GM13977 (cell line): ENCODE measurements around the gene TXNL1.
A peak's percentile ranks its signal among the peaks of the same experiment; 100 is the strongest.

Experiments
- DNase-seq: peaks from one replicate; pipeline ENCODE4 v3.0.0; 2012; ENCODE audit warnings: low spot score
- in situ Hi-C: fragments of 300-500 bp; cut with MboI; formaldehyde crosslinking; loops from one replicate; pipeline ENCODE4 v1.12.0; 2022; ENCODE audit warnings: low sequenced_read_pairs, low pct_unique_long_range_greater_than_20kb, mixed read lengths, inconsistent platforms; ENCODE audit not compliant: unreplicated experiment
- TF ChIP-seq, protein P1 (sequence below): IDR thresholded peaks from 2 replicates; pipeline ENCODE4 v1.5.1; 2012; ENCODE audit warnings: mild to moderate bottlenecking, control low read depth; ENCODE audit not compliant: insufficient read depth; ENCODE audit errors: extremely low read depth, missing control alignments

The TXNL1 gene

DNA sequence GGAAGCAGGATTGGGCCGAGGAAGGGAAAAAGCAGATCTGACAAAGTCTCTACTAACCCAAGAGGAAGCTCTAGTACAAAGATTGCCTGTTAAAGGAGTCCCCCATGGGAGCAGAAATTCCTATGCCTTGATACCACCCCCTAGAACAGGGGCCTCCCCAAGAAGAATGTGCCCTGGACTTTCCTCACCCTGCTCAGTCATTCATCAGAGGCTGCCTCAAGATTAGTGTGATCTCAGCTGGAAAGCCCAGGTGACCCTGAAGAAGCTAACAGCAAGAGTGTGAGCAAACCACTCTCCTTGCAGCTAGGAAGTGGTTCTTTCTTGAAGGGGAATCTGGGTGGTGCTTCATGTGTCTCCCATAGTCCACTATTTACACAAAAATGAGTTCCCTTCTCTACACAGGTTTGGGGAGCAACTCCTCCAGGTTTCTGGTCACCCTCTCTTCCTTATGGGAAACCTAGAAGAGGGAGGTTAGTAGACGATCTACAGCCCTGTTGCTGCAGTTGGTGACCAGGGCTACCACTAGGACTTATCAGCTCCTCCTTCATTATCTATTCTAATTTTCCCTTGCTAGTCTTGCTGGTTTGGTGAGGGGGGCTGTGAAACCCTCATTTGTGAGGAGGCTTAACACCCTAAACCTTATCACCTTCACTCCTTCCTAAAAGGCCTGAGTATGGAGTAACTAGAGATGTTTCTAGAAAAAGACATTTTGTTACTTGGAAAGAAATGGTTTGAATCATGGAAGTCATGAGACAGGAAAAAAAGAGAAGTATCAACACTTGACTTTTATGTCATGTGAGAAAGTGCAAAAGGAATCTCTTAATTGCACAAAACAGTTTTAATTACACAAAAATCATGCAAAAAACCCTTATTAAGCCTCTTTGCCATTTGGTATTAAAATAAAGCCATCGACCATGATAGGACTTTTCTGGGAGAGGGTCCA is 9.8 kb upstream of the TXNL1 start:
- TF ChIP-seq, protein P1, sequence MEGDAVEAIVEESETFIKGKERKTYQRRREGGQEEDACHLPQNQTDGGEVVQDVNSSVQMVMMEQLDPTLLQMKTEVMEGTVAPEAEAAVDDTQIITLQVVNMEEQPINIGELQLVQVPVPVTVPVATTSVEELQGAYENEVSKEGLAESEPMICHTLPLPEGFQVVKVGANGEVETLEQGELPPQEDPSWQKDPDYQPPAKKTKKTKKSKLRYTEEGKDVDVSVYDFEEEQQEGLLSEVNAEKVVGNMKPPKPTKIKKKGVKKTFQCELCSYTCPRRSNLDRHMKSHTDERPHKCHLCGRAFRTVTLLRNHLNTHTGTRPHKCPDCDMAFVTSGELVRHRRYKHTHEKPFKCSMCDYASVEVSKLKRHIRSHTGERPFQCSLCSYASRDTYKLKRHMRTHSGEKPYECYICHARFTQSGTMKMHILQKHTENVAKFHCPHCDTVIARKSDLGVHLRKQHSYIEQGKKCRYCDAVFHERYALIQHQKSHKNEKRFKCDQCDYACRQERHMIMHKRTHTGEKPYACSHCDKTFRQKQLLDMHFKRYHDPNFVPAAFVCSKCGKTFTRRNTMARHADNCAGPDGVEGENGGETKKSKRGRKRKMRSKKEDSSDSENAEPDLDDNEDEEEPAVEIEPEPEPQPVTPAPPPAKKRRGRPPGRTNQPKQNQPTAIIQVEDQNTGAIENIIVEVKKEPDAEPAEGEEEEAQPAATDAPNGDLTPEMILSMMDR: no peak
- no peak for DNase-seq
- in situ Hi-C loops: no loop called here

DNA sequence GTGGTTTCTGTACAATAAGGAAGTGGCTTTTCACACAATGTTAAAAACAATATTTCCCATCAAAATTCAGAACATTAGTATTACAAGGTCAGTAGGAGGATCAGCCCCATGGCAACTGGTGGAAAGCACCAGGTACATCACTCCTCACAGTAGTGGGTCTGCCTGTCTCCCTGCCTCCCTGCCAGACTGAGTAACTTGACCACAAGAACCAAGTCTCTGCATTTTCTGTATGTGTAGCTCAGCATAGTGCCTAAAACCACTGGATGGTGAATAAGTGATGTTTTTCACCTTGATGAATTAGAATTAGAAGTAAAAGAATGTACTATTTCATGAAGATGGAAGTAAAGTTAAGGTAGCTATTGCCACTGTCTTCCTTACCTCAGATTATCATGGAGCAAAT is 8.7 kb upstream of the TXNL1 start:
- in situ Hi-C loops: no loop called here
- TF ChIP-seq, protein P1: no peak
- DNase-seq: no peak

GRCh38 chr18:56645415-56646016 is 7.1 kb upstream of the TXNL1 start:
- in situ Hi-C loops: no loop called here
- no peak for DNase-seq
- TF ChIP-seq, protein P1: peak; percentile 57

- TF ChIP-seq, protein P1: no peak
- in situ Hi-C loops: no loop called here
- no peak for DNase-seq
Observed at GRCh38 chr18:56643381-56643780, 5.0 kb upstream of the TXNL1 start.

GRCh38 chr18:56641714-56642337 is 3.4 kb upstream of the TXNL1 start:
- no peak for DNase-seq
- in situ Hi-C loops: no loop called here
- TF ChIP-seq, protein P1: no peak

GRCh38 chr18:56639571-56639970 is 1.2 kb upstream of the TXNL1 start:
- no peak for DNase-seq
- TF ChIP-seq, protein P1: no peak
- in situ Hi-C loops: no loop called here
